HG02973 (cell line): ENCODE data around the gene HHIPL1.
"Not testable (repeated sequence)": the region's sequence is repeated elsewhere in the genome, so short reads cannot be mapped to it uniquely, and the experiment has no call there.

ENCODE experiments used
- ATAC-seq: cut with Tn5 transposase; IDR thresholded peaks from one replicate; pipeline ENCODE4 v1.9.1; 2021; ENCODE audit warnings: moderate library complexity; ENCODE audit not compliant: unreplicated experiment

HHIPL1 gene

GRCh38 chr14:99657645-99658155 is 12.8 kb downstream of the HHIPL1 start:
- no peak for ATAC-seq

GRCh38 chr14:99658218-99658845 is 13.4 kb downstream of the HHIPL1 start:
- ATAC-seq, result no peak

DNA sequence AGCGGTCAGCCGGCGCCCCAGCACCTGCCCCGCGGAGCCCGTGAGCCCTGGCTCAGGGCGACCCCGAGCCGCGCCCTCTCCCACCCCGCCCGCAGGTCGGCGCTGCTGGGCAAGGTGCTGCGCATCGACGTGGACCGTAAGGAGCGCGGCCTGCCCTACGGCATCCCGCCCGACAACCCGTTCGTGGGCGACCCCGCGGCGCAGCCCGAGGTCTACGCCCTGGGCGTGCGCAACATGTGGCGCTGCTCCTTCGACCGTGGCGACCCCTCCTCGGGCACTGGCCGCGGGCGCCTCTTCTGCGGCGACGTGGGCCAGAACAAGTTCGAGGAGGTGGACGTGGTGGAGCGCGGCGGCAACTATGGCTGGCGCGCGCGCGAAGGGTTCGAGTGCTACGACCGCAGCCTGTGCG is 14.4 kb downstream of the HHIPL1 start:
- no peak for ATAC-seq

DNA sequence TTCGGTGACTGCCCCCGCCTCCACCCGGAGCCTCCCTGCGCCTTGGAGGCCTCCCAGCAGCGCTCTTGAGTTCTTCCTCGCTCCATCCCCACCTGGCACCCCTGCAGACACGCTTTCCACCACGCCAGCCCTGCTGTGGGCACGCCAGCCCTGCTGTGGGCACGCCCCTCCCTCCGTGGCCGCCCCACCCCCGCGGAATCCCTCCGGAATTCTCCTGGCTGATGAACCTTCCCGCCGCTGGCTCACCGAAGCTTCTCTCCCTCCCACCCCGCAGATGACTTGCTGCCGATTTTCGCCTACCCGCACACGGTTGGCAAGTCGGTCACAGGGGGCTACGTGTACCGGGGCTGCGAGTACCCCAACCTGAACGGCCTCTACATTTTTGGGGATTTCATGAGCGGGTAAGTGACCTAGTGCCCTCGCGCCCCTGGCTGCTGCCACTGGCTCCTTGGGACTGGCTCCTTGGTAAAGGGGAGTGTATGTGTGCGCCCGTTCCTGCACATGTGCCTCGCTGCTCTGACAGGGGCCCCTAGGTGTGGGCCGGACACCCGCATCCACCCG is 15.2 kb downstream of the HHIPL1 start:
- ATAC-seq, result no peak

GRCh38 chr14:99660794-99661193 is 15.9 kb downstream of the HHIPL1 start:
- ATAC-seq, result no peak

DNA sequence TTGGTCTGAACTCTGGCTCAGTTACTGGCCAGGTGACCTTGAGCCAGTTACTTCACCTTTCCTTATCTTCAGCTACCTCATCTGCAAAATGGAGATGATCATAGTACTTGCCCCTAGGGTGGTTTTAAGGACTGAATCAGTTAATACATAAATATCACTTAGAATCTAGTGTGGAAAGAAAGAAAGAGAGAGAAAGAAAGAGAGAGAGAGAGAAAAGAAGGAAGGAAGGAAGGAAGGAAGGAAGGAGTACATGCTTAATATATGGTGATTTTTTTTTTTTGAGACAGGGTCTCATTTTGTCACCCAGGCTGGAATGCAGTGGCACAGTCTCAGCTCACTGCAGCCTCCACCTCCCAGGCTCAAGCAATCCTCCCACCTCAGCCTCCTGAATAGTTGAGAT is 16.3 kb downstream of the HHIPL1 start:
- ATAC-seq, result not testable (repeated sequence)

GRCh38 chr14:99662846-99663245 is 17.9 kb downstream of the HHIPL1 start:
- no peak for ATAC-seq

GRCh38 chr14:99663386-99664057 is 18.6 kb downstream of the HHIPL1 start:
- no peak for ATAC-seq

DNA sequence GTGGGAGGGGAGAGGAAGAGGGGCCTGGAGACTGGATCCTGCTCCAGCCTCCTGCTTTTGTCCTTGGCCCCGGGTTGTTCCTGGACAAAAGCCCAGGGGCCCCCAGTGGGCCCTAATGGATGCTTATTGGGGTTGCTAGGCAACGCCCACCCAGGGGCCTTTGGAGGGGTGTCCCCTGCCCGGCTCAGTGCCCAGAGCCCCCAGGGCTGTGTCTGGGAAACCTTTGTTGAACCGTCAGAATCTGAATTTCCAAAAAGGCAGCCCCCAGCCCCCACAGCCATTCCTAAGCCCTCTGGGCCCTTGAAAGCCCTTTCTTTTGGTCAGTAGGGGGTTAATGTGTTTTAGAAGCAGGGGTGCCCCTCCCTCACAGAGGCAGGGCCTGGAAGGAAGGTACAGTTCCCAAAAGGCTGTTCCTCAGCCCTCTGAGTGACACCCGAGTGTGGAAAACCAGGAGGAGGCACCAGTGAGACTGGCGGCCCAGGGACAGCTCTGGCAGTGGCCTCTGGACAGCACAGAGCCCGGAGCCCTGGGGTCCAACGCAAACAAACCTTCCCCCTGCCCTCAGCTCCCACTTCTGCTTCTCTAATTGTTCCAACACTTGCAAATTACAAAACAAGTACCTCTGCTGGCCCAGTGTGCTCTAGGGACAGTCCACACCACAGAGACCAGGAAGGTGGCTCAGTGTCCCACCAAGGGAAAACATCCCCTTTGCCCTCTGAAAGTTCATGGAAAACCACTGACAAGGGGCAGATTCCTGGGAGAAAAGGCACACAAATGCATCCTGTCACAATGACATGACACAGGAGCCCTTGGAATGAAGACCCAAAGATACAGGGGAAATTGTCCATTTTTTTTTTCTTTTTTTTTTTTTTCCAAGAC is 19.4 kb downstream of the HHIPL1 start:
- ATAC-seq, result no peak

- ATAC-seq, result no peak
Measured at GRCh38 chr14:99664937-99665273, 20.0 kb downstream of the HHIPL1 start.

DNA sequence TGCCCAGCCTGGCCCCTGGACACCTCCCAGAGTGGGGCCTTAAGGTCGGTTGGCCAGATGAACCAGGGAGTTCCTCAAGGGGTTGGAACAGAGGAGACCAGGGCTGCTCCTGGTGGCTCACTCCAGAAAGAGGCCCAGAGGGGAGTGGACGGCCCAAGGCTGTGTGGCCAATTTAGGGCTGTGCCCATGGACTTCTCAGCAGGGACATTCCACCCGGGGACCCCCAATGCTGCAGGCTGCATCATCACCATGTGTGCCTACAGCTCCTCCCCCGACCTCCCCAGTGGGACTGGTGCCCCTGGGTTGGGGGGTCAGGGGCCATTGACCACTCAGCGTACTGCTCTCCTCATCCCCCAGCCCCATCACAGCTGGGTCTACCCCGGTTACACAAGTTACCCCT is 21.6 kb downstream of the HHIPL1 start:
- no peak for ATAC-seq

DNA sequence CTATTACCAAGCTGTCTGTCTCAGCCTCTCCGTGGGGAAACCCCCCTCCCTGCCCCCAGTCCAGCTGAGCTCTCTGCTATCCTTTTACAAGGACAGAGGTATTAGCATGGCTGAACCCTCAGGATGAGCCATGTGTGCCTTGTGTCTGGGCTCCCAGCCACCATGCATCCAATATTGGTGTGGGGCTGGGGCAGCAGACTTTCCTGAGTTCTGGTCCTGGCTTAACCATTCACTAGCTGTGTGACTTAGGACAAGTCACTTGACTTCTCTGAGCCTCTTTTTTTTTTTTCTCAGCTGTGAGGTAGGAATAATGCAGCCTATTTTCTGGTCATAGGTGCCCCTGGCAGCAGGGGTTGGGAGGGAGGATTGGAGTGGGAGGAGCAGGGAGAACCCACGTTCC is 22.1 kb downstream of the HHIPL1 start:
- no peak for ATAC-seq

GRCh38 chr14:99667821-99668220 is 22.9 kb downstream of the HHIPL1 start:
- ATAC-seq, result no peak

DNA sequence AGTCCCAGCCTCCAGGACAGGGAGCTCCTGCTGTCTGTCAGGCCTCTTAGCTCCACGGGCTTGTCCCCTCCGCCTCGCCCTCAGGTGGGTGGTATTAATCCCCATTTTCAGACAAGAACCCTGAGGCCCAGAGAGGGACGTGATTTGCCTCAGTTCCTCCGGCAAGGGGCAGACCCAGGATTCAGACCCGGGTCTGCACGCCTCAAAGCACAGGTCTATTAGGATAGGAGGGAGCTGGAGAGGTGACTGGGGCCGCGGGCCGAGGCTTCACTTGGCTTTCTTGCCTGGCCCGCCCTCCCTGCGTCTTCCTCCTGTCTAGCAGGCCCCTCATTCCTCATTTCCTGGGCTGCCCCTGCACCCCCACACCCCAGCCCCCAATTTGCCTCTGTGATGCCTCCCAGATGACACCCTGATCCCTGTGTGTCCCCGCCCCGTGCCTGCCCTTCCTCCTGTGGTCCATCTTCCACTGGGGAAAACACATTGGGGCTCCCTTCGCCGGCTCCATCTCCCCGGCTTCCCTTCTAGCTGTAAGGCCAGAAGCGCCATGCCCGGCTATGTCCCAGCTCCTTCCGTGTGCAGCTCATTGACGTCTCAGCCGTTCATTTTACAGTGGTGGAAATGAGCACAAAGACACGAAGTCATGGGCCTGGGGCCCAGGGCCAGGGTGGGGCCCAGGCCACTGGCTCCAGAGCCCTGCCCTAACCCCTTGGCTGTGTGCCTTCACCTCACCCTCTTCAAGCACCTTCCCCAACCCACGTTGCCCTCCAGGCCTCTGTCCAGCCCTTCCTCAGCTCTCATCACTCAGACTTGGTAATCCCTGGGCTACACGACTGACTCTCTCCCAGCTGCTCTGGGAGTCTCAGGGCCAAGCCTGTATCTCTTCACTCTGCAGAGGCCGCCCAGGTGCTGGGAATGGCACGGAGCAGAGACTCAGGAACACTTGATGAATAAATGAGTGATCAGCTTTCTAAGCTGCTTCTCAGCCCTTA is 23.7 kb downstream of the HHIPL1 start:
- no peak for ATAC-seq

DNA sequence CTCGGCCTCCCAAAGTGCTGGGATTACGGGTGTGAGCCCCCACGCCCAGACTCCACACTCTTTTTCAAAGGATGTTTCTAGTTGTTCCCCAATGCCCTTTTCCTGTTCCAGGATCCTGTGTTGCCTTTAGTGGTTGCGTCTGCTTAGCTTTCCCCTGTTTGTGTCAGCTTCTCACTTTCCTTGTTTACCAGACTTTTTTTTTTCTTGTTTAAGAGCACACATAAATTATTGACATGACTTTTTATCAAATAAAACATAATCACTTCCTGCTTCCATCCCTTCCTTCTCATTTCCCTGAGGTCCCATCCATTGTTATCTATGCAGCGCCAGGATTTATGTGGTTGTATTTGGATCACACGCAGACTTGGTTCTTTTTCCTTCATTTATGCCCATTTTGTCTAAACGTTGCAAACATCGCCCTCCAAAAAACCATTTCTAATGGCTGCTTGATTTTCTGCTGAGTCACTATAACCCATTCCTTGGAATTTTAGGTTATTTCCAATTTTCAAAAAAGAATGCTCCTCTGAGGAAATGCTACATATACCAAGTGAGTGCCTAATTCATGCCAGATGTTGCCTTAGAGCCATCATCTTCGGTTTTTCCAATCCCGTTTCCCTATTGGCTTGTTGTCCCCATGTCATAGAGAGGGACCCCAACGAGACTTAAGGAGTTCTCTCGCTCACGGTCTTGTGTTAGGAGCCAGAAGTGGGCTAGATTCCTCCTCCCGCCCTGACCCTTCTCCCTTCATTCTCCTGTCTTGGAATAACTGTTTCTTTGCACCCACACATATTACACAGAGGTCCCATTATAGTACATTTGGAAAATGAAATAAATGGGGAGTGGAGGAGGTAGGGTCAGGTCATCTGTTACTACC is 25.7 kb downstream of the HHIPL1 start:
- no peak for ATAC-seq

- no peak for ATAC-seq
Measured at GRCh38 chr14:99671235-99672224, 26.6 kb downstream of the HHIPL1 start.

DNA sequence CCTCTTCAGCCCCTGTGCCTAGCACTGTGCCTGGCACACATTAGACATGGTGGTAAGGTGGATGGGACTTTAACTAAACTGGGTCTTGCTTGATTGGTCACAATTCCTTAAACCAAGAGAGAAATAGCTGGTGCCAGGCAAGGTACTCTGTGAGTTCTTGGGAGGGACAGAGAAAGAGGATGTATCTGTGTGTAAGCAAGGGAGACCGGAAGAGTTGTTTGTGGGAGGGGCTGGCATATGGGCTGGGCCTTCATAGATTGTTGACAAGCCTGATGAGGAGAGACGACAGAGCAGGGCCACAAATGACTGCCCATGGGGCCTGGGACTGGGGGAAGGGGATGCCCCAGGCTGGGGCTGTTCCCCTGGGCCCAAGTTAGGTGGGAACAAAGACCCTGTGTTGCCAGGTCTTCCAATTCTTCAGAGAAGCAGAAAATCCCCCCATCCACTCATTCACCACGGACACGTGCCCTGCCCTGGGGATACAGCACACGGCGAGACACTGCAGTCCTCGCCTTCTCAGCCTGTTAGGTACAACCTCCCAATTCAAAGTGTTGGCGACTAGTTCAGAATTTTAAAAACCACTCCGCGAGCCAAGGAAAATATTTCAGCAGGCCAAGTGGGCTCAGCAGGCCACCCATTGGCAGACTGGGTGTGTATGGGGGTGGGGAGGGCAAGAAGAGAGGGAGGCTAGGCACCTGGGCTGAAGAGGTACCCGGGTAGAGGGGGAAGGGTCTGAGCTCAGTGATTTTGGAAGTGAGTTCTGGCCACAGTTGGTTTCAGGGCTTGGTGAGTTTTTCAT is 27.8 kb downstream of the HHIPL1 start:
- no peak for ATAC-seq
